PC-3 (cell line): Measurements from ENCODE around the gene ANXA9. TPM values are rescaled to one million over a fixed set of nuclear protein-coding genes. Genes with fewer than 3 reads are reported as not detected.

Experiments used
- ATAC-seq: fragments of 200-7000 bp; cut with Tn5 transposase; 2 replicates; pipeline ENCODE4 v1.9.1; 2020; ENCODE audit warnings: mild to moderate bottlenecking, moderate library complexity
- BruUV-seq: library from RNA; stranded (reverse); fragments of 400-500 nt; replicated peaks from 2 replicates; lab custom pipeline; 2021; lab: Mats Ljungman, UMichigan
- CTCF ChIA-PET: fragments of 300-600 bp; sonication (Branson Sonifier 250); formaldehyde crosslinking; loops from one replicate; lab custom pipeline; 2022; ENCODE audit warnings: antibody characterized with exemption; lab: Charles Lee
- POLR2A ChIA-PET: fragments of 300-600 bp; sonication (Branson Sonifier 250); formaldehyde crosslinking; loops from one replicate; lab custom pipeline; 2022; ENCODE audit warnings: antibody characterized with exemption; ENCODE audit not compliant: unreplicated experiment; lab: Charles Lee
- DNase-seq: peaks from one replicate; pipeline ENCODE4 v3.0.0-alpha.2; 2015
- H2AFZ ChIP-seq: fragments of 300-600 bp; sonication (generic); 2 replicates; pipeline ENCODE4 v1.6.0; 2016; ENCODE audit warnings: antibody characterized with exemption, low read length
- H3F3A ChIP-seq: fragments of 300-600 bp; sonication (generic); one replicate; pipeline ENCODE4 v1.6.0; 2017; ENCODE audit warnings: antibody characterized with exemption, low read length, control low read depth, mild to moderate bottlenecking; ENCODE audit not compliant: unreplicated experiment
- H3K27ac ChIP-seq: fragments of 300-600 bp; sonication (generic); 2 replicates; pipeline ENCODE4 v1.5.1; 2016; ENCODE audit warnings: mild to moderate bottlenecking, low read length
- H3K27me3 ChIP-seq: fragments of 300-600 bp; sonication (generic); 2 replicates; pipeline ENCODE4 v1.6.1; 2016; ENCODE audit warnings: low read length, mixed read lengths
- H3K36me3 ChIP-seq: fragments of 300-600 bp; sonication (generic); 2 replicates; pipeline ENCODE4 v1.6.1; 2016; ENCODE audit warnings: low read depth, mixed run types, low read length, mixed read lengths
- H3K4me1 ChIP-seq: fragments of 300-600 bp; sonication (generic); 2 replicates; pipeline ENCODE4 v1.5.1; 2016; ENCODE audit warnings: low read length; ENCODE audit not compliant: insufficient read depth
- H3K4me2 ChIP-seq: fragments of 300-600 bp; sonication (generic); 2 replicates; pipeline ENCODE4 v1.6.0; 2016; ENCODE audit warnings: low read length
- H3K4me3 ChIP-seq: fragments of 300-600 bp; sonication (generic); 2 replicates; pipeline ENCODE4 v1.5.1; 2016; ENCODE audit warnings: mild to moderate bottlenecking, low read length, mixed read lengths
- H3K79me2 ChIP-seq: fragments of 300-600 bp; sonication (generic); 2 replicates; pipeline ENCODE4 v1.6.1; 2017; ENCODE audit warnings: low read length, mixed read lengths
- H3K9ac ChIP-seq: fragments of 300-600 bp; sonication (generic); 2 replicates; pipeline ENCODE4 v1.6.0; 2016; ENCODE audit warnings: mild to moderate bottlenecking, low read length
- H3K9me2 ChIP-seq: fragments of 300-600 bp; sonication (generic); replicated peaks from 2 replicates; pipeline ENCODE4 v1.6.1; 2016; ENCODE audit warnings: mixed run types, low read length, mixed read lengths
- H3K9me3 ChIP-seq: fragments of 300-600 bp; sonication (generic); 2 replicates; pipeline ENCODE4 v1.6.1; 2016; ENCODE audit warnings: low read length, mixed read lengths
- H4K20me1 ChIP-seq: fragments of 300-600 bp; sonication (generic); 2 replicates; pipeline ENCODE4 v1.6.1; 2016; ENCODE audit warnings: low read length, mixed read lengths
- CTCF ChIP-seq: fragments of 300-600 bp; sonication (generic); conservative IDR thresholded peaks from 2 replicates; pipeline ENCODE4 v1.5.1; 2017; ENCODE audit warnings: antibody characterized with exemption, low read depth, mild to moderate bottlenecking, low read length
- EZH2 ChIP-seq: fragments of 300-600 bp; sonication (generic); IDR thresholded peaks from one replicate; pipeline ENCODE4 v1.6.1; 2017; ENCODE audit warnings: antibody characterized with exemption, mild to moderate bottlenecking, low read length; ENCODE audit not compliant: unreplicated experiment
- EZH2phosphoT487 ChIP-seq: fragments of 300-600 bp; sonication (generic); IDR thresholded peaks from 2 replicates; pipeline ENCODE4 v1.6.1; 2018; ENCODE audit warnings: mild to moderate bottlenecking, antibody characterized with exemption, low read length, borderline replicate concordance
- intact Hi-C: fragments of 100-400 bp; cut with micrococcal nuclease; formaldehyde crosslinking; loops from 2 replicates; pipeline ENCODE4 v1.9.0; 2023
- total RNA-seq: library from RNA; depleted of rRNA; stranded (reverse); fragments of >200 nt; gene quantifications from 2 replicates; pipeline ENCODE4 v1.2.3, GENCODE V29; 2014

Gene ANXA9
- total RNA-seq, 1 experiment from 2014 or later: 0.18 TPM

DNA sequence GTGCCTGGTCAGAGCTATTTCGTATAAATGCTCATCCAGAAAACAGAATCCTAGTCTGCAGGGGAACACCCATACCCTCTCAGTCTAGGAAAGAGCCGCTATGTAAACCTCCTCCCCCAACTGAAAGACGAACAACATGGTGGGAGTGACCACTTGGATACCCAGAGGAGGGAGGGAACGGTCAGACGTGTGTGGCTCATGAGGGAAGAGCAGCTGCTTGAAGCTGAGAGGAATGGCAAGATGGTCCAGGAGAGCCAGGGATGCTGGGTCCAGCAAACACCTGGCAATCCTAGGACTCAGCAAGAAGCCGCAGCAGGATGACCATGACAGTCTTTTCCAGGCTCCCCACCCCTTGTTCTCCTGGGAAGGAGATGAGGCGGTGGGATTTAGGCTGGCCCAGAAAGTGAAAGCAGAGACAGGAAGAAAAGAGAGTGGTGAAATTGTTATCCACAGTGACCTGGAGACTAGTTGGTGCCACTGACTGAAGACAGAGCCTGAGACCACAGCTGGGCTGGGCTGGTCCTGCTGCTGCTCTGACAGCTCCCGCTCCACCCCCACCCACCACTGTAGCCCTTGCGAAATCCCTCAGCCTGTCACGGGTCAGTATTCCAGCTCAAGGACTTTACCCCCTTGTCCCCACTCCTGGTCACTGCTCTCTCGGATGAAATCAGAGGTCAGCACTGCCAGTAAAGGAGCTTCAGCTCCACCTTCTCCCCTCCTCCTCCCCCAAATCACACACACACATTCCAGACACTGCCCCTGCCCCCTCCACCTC is 11.1 kb upstream of the ANXA9 start:
- H3K4me2 ChIP-seq: peak overlapping the region; percentile 99
- H3K4me3 ChIP-seq: no peak overlapping the region; the same call in 1 of the 2 replicates
- TF ChIP-seq CTCF (no peak), EZH2phosphoT487 (no peak), EZH2 (no peak)
- no peaks in the 10 kb centered on the region for H3F3A ChIP-seq
- no peak overlapping the region for H3K9ac ChIP-seq
- no peak for DNase-seq
- no peak overlapping the region for H2AFZ ChIP-seq
- no peak for ATAC-seq
- H3K9me2 ChIP-seq: no peaks in the 10 kb centered on the region
- BruUV-seq: no TSS peak
- peaks cover 31% of the 10 kb centered on the region for H3K36me3 ChIP-seq
- H3K27ac ChIP-seq: no peak overlapping the region
- CTCF ChIA-PET: no interaction called here
- no peaks in the 10 kb centered on the region for H3K27me3 ChIP-seq
- H3K9me3 ChIP-seq: no peaks in the 10 kb centered on the region
- H4K20me1 ChIP-seq: peaks cover 26% of the 10 kb centered on the region
- intact Hi-C loops: loop anchor here (2.0 kb wide), 1 partner anchor 14 kb away; no protein-coding TSS in a partner anchor
- POLR2A ChIA-PET: no interaction called here
- H3K79me2 ChIP-seq: peaks cover 63% of the 10 kb centered on the region
- peaks cover 29% of the 10 kb centered on the region for H3K4me1 ChIP-seq

DNA sequence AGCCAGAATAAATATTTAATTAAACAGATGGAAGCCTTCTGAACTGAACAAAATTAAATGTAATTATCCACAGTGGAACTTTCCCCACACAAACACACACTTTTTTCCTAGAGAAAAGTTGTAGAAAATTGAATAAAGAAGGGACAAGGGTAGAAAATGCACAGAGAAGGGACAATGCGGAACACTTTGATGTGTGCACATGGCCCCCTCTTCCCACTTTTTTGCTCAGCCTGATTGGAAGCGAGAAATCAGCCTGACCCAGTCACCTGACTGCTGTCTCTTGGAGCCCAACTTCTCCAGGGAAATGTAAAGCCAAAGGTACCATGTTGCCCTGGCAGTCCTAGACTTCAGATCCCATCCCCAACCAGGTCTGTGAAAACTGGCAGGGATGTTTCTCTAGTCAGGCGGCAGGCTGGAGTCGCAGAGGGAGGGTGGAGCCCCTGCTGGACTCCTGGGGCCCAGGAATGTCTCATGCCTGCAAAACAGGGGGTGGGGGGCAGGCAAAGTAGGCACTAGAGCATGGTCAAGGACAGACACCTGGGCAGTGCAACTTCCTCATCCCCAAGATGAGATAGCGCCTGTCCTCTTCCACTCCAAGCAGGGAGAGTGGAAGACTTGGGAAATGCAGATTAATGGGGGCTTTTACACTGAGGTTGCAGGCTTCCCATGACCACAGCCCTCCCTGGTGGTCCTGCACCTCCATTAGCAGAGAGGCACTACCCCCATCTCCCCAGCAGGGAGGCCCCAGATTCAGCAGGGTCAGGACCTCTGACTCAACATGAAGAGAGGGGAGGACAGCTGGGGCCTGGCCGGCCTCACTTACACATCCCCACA is 10.3 kb upstream of the ANXA9 start:
- Histone ChIP-seq H2AFZ (no peak overlapping the region), H3K27me3 (no peaks in the 10 kb centered on the region), H3K36me3 (peaks cover 23% of the 10 kb centered on the region), H4K20me1 (peaks cover 26% of the 10 kb centered on the region), H3K9me2 (no peaks in the 10 kb centered on the region), H3K4me2 (peak overlapping the region; percentile 99), H3K4me1 (peaks cover 35% of the 10 kb centered on the region), H3K27ac (no peak overlapping the region), H3K4me3 (peak overlapping the region; percentile 90), H3K9ac (no peak overlapping the region), H3F3A (peaks cover 1% of the 10 kb centered on the region), H3K9me3 (no peaks in the 10 kb centered on the region), H3K79me2 (peaks cover 63% of the 10 kb centered on the region)
- intact Hi-C loops: loop anchor here (2.0 kb wide), 1 partner anchor 15 kb away; no protein-coding TSS in a partner anchor
- no peak for DNase-seq
- ChIA-PET POLR2A (no interaction called here), CTCF (no interaction called here)
- no peak for ATAC-seq
- no TSS peak for BruUV-seq
- TF ChIP-seq EZH2phosphoT487 (no peak), CTCF (no peak), EZH2 (no peak)
